ENCODE measurements around the gene NTN1.

The NTN1 gene

GRCh38 chr17:9087921-9088320, 66.6 kb downstream of the NTN1 start:
- no peak for TF ChIP-seq EZH2phosphoT487 (IDR thresholded peaks at IDR 0.05; ENCODE audit: borderline replicate concordance, low read length)
- TF ChIP-seq, protein P1, sequence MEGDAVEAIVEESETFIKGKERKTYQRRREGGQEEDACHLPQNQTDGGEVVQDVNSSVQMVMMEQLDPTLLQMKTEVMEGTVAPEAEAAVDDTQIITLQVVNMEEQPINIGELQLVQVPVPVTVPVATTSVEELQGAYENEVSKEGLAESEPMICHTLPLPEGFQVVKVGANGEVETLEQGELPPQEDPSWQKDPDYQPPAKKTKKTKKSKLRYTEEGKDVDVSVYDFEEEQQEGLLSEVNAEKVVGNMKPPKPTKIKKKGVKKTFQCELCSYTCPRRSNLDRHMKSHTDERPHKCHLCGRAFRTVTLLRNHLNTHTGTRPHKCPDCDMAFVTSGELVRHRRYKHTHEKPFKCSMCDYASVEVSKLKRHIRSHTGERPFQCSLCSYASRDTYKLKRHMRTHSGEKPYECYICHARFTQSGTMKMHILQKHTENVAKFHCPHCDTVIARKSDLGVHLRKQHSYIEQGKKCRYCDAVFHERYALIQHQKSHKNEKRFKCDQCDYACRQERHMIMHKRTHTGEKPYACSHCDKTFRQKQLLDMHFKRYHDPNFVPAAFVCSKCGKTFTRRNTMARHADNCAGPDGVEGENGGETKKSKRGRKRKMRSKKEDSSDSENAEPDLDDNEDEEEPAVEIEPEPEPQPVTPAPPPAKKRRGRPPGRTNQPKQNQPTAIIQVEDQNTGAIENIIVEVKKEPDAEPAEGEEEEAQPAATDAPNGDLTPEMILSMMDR (IDR thresholded peaks at IDR 0.05; ENCODE audit: low read depth, low read length, poor library complexity, severe bottlenecking), result no peak
- no peak overlapping the region for H3K4me2 ChIP-seq (ENCODE audit: low read length)

GRCh38 chr17:9090641-9091096, 69.4 kb downstream of the NTN1 start:
- peaks cover 6% of the 10 kb centered on the region for H3K27me3 ChIP-seq (ENCODE audit: control insufficient read depth, low read length)
- no peak for TF ChIP-seq EZH2phosphoT487 (IDR thresholded peaks at IDR 0.05; ENCODE audit: borderline replicate concordance, low read length)
- TF ChIP-seq, protein P1 (IDR thresholded peaks at IDR 0.05; ENCODE audit: low read depth, low read length, poor library complexity, severe bottlenecking), result no peak

More at GRCh38 chr17:9087921-9088320, 66.6 kb downstream of the NTN1 start:
- no peak overlapping the region for H3K27ac ChIP-seq (ENCODE audit: low read depth, low read length)
- H3K36me3 ChIP-seq (ENCODE audit: control insufficient read depth, low read length), result no peaks in the 10 kb centered on the region
- no peaks in the 10 kb centered on the region for H3K9me2 ChIP-seq (replicated peaks; ENCODE audit: control insufficient read depth, low read length)
- H3K9me3 ChIP-seq (ENCODE audit: control insufficient read depth, insufficient read depth, low read length), result no peaks in the 10 kb centered on the region
- H3K27me3 ChIP-seq (ENCODE audit: control insufficient read depth, low read length), result peaks cover 6% of the 10 kb centered on the region
- no peak overlapping the region for H3K4me3 ChIP-seq (ENCODE audit: low read length)
- H4K20me1 ChIP-seq (ENCODE audit: control insufficient read depth, insufficient read depth, low read depth, low read length), result no peaks in the 10 kb centered on the region
- H3K79me2 ChIP-seq (ENCODE audit: control insufficient read depth, low read length), result no peaks in the 10 kb centered on the region
- H3K4me1 ChIP-seq (ENCODE audit: control insufficient read depth, low read length), result no peaks in the 10 kb centered on the region; the same call in 1 of the 2 replicates
- no peaks in the 10 kb centered on the region for H3F3A ChIP-seq (ENCODE audit: control insufficient read depth, insufficient read depth)

DNA sequence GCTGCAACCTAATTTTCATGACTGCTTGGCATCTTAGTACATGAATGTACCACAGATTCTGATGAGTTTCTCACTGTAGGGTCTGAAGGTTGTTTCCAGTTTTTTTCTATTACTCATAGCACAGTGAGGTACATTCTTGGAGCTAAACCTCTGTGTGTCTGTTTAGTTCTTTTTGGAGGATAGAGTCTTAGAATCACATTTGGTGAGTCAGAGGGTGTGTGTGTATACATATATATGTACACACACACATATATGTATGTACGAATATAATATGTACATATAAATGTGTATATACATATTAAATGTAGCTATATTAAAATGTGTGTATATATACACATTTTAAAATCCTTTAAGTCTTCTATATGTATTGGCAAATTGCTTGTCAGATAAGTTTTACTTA, 72.9 kb downstream of the NTN1 start:
- Histone ChIP-seq H3K27ac (ENCODE audit: low read depth, low read length) (no peak overlapping the region), H3K36me3 (ENCODE audit: control insufficient read depth, low read length) (no peaks in the 10 kb centered on the region), H3K4me1 (ENCODE audit: control insufficient read depth, low read length) (no peaks in the 10 kb centered on the region), H4K20me1 (ENCODE audit: control insufficient read depth, insufficient read depth, low read depth, low read length) (no peaks in the 10 kb centered on the region), H3K27me3 (ENCODE audit: control insufficient read depth, low read length) (no peaks in the 10 kb centered on the region), H3K9me3 (ENCODE audit: control insufficient read depth, insufficient read depth, low read length) (no peaks in the 10 kb centered on the region), H3K9me2 (replicated peaks; ENCODE audit: control insufficient read depth, low read length) (no peaks in the 10 kb centered on the region), H3K79me2 (ENCODE audit: control insufficient read depth, low read length) (no peaks in the 10 kb centered on the region), H3K4me3 (ENCODE audit: low read length) (no peak overlapping the region), H3F3A (ENCODE audit: control insufficient read depth, insufficient read depth) (no peaks in the 10 kb centered on the region), H3K4me2 (ENCODE audit: low read length) (no peak overlapping the region)
- TF ChIP-seq, protein P1 (IDR thresholded peaks at IDR 0.05; ENCODE audit: low read depth, low read length, poor library complexity, severe bottlenecking), result no peak
- no peak for TF ChIP-seq EZH2phosphoT487 (IDR thresholded peaks at IDR 0.05; ENCODE audit: borderline replicate concordance, low read length)

More at GRCh38 chr17:9090641-9091096, 69.4 kb downstream of the NTN1 start:
- Histone ChIP-seq H3K9me3 (ENCODE audit: control insufficient read depth, insufficient read depth, low read length) (no peaks in the 10 kb centered on the region), H3F3A (ENCODE audit: control insufficient read depth, insufficient read depth) (no peaks in the 10 kb centered on the region), H4K20me1 (ENCODE audit: control insufficient read depth, insufficient read depth, low read depth, low read length) (no peaks in the 10 kb centered on the region), H3K4me1 (ENCODE audit: control insufficient read depth, low read length) (no peaks in the 10 kb centered on the region; the same call in 1 of the 2 replicates), H3K36me3 (ENCODE audit: control insufficient read depth, low read length) (no peaks in the 10 kb centered on the region), H3K4me2 (ENCODE audit: low read length) (no peak overlapping the region), H3K79me2 (ENCODE audit: control insufficient read depth, low read length) (no peaks in the 10 kb centered on the region), H3K27ac (ENCODE audit: low read depth, low read length) (no peak overlapping the region), H3K4me3 (ENCODE audit: low read length) (no peak overlapping the region), H3K9me2 (replicated peaks; ENCODE audit: control insufficient read depth, low read length) (no peaks in the 10 kb centered on the region)

Data from DOHH2 (cell line).